Fibroblast of skin of right quadriceps (primary cell): ENCODE data around the gene PPP1R1C.

Experiments used
- DNase-seq: peaks from one replicate; pipeline ENCODE4 v3.0.0-alpha.2; 2013

PPP1R1C gene

DNA sequence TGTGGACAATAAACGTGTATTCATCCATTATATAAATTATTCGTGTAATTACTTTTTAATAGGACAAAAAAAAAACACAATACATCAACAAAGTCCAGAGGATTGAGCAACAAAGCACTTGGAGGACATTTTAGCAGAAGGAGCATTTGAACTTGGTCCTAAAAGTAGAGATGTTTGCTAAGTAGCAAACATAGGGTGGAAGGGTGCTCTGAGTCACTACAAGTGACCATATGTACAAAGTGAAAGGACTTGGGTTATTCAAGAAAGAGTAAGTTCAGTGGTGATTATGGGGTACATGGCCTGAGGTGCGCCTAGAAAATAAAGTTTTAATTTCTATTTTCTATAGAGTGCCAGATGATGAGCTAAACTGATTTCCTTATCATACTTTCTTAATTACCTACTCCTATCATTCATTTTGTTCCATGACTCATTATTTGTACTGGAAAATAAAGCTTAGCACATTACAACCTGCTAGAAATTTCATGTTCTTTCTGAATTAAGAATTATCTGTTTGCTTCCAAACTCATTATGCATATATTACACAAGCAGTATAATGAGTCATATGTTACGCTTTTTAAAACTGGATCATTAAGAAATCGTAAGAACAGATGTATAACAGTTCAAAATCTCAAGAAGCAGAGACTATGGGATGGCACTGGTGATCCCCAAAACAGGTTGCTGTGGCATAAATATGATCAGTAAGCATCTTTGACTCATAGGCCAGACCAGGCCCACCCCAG is 13.1 kb upstream of the PPP1R1C start:
- DNase-seq, result no peak

GRCh38 chr2:181973171-181973783 is 12.4 kb upstream of the PPP1R1C start:
- DNase-seq, result no peak

DNA sequence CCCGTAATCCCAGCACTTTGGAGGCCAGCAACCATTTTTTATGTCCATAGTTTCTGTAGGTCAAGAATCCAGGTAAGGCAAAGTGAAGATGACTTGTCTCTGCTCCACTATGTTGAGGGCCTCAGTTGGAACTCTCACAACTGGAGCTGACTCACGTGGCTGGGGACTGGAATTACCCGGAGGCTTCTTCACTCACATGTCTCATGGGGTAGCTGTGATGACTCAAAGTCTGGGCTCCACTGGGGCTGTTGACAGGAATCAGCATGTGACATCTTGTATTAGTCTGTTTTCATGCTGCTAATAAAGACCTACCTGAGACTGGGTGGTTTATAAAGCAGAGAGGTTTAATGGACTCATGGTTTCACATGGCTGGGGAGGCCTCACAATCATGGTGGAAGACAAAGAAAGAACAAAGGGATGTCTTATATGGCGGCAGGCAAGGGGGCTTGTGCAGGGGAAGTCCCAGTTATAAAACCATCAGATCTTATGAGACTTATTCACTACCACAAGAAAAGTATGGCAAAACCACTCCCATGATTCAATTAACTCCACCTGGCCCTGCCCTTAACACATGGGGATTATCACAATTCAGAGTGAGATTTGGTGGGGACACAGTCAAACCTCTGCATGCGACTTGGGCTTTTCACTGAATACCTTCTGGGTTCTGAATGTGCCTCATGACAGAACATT is 7.8 kb upstream of the PPP1R1C start:
- peak; percentile 53 for DNase-seq

GRCh38 chr2:181978351-181979150 is 7.1 kb upstream of the PPP1R1C start:
- no peak for DNase-seq

- no peak for DNase-seq
These were observed 1.6 kb upstream of the PPP1R1C start for GRCh38 chr2:181984060-181984459.

DNA sequence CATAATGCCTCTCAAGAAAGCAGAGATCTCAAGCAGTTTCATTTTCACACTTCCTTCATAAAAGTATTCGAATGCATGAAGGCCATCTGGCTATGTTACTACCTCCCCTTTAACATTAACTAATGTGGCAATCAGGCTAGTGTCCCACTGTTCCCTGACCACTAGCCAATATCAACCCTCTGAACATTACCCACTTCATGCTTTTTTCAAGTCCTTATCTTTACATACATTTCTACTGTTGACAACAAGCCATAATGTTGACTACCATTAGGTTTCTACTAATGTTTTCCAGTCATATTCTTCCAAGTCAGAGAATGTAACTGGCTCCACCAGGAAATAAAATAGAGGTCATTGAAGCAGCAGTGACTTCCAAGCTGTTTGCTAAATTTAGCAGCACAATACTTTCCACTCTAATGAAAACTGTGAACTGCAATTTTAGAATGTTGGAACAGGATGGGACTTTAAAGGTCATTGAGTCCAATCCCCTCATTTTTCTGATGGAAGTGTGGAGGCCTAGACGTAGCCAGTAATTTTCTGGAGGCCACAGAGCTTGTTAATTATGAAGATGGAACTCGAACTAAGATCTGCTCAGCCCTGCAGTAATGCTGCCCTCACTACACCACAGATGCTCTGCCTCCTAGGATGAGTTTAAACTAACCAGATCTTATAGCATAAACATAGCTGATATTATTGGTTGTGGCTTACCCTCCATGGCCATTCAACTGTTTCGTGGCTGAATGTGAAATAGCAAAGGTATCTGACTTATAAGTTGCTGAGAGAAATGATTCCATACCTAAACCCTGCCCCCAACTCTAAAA is 630 bp upstream of the PPP1R1C start:
- DNase-seq, result no peak

DNA sequence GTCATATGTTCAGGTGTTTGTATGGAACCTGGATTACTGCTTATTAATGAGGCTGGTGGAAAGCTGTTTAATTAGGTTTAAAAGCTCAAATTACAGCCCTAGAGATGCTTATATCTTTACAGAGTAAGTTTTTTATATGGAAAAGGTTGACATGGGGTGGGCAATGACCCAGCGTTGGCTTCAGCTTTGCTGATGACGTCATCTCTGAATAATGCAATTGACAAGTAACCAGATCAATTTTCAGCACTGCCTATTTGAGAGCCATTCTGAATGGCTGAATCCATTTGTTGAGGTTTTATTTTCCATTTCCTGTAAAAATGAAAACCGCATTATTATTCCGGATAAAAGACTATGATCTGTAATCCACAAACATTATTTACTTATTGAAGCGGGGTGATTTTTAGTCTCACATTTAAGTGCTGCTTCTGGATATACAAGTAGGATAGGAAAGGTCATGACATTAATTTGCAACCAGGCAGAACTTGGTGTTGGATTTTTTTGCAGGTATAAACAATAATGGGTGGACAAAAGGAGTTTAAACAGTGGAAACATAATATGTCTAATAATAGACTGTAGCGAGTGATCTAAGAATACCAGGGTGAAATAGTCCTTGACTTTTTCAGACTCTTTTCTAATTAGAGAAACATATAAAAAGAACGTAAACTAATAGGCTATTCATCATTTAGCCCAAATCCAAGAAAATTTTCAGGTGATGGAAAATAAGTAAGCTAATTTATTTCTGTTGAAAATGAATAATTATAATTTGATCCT is 2.7 kb downstream of the PPP1R1C start:
- DNase-seq, result no peak

- no peak for DNase-seq
These were observed 3.4 kb downstream of the PPP1R1C start for GRCh38 chr2:181989099-181989498.

DNA sequence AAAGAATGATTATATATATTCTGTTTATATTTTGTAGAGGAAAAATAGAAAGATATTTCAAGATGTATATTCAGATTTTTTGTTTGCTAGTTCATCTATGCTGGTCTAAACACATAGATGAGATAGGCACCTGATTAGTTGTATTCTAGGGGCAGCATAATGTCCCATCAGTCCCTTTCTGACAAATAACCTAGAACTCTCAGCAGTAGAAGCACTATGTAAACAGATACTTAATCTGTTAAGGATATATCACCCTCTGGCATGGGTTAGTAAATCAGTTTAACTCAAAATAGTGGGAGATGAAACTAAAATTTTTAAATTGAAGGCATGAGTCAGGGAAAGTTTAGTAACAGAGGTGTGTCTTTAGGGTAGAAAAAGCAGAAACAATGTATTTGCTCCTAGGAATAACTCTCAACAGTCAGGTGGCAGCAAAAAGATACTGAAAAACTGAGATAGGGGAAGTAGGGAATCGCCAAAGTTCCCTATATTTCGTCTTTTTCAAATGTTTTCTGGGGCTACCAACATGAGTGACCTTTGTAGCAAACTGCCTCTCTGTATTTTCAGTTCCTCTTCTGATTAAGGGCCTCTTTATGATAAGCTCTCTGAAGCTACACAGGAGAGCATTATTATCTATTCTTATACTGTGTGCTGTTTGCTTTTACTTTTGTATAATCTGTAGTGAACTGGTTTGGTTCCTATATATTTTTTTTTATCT is 5.7 kb downstream of the PPP1R1C start:
- DNase-seq, result no peak

DNA sequence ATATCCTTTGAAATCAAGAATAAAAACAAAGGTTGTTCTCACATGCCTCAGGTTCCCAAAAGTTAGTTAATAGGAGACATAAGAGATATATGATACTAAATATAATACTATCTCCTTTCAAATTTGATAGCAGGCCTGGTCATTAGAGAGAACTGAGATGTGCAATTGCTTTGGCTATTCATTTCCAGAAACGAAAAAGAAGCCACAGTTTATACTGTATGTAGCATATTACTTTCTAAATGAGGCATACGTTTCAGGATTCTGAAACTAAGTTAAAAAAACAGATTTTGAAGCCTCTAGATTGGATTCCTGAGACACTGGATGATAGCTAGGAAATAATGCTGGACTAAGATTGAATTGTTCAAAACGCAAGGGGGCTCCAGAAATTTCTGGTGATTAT is 7.1 kb downstream of the PPP1R1C start:
- DNase-seq, result no peak

- no peak for DNase-seq
These were observed 9.6 kb downstream of the PPP1R1C start for GRCh38 chr2:181995289-181995688.

- no peak for DNase-seq
These were observed 12.6 kb downstream of the PPP1R1C start for GRCh38 chr2:181998041-181998835.

DNA sequence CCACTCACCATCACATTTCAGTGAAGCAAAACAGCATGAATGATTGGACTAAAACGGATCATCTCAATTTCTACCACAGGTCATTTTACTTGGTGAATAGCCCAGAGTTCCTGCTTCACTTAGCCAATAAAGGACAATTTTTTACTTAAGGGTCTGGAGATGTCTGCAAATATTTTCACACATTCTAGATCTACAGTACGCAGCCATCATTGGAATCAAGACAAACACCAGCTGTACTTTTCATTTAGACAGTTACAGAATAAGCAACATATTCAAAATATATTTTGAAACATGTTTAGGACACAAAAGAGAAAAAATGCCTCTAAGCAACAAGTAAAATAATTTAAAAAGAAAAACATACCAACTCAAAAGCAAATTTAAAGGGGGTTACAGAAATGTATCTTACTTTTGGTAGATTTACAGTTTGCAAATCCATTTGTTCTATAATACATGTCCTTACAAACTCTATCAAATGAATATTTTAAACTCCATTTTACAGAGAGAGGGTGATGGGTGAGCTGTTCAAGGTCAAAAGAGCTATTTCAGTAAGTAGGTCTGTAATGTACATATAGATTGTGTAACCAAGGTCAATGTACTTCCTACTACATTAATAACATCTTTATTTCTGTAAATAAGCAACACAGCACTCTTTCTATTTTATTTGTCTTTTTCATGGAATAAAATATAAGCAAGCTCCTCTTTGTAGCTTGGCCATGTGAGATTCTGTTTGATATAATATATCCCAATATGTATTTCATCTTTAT is 13.4 kb downstream of the PPP1R1C start:
- no peak for DNase-seq

- DNase-seq, result no peak
These were observed 14.3 kb downstream of the PPP1R1C start for GRCh38 chr2:181999911-182000310.

GRCh38 chr2:182004945-182005520 is 19.4 kb downstream of the PPP1R1C start:
- DNase-seq, result no peak

- no peak for DNase-seq
These were observed 21.1 kb downstream of the PPP1R1C start for GRCh38 chr2:182006595-182007341.

DNA sequence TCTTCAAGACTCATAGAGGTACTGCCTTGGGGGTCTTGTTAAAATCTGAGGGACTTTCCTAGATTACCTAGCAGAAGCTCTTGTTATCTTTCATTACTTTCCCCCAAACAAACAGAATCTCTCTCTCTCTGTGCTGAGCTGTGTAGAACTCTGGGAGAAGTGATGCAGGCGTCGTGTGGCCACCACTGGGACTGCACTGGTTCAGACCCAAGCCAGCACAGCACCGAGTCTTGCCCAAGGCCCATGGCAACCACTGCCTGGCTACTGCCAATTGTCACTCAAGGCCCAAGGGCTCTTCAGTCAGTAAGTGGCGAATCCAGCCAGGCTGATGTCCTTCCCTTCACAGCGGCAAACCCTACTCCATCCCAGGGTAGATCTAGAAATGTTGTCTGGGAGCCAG is 28.6 kb downstream of the PPP1R1C start:
- no peak for DNase-seq
